Tibial artery (tissue), 4 donors: Measurements from ENCODE around the gene DHPS.
"Not testable (repeated sequence)": the region's sequence is repeated elsewhere in the genome, so short reads cannot be mapped to it uniquely, and the experiment has no call there.

Source experiments
- DNase-seq, 2 donors: peaks; one replicate each; pipeline ENCODE4 v3.0.0-alpha.2; 2019
- H3K27ac ChIP-seq, 2 donors: fragments of 200-600 bp; sonication (generic) in 1 of 2; 1 replicate in 1 of 2; 2 replicates in 1 of 2; pipeline ENCODE4 v1.5.1; 2018 to 2019; ENCODE audit warnings: mild to moderate bottlenecking in 1 of 2
- H3K27me3 ChIP-seq, 2 donors: fragments of 200-600 bp; sonication (generic) in 1 of 2; one replicate each; pipeline versions ENCODE4 v1.5.1 to v1.6.0; 2016 to 2019
- H3K36me3 ChIP-seq, 3 donors: fragments of 200-600 bp; sonication (generic) in 2 of 3; one replicate each; pipeline ENCODE4 v1.5.1; 2016 to 2019; ENCODE audit warnings: mild to moderate bottlenecking in 2 of 3
- H3K4me1 ChIP-seq, 4 donors: fragments of 200-600 bp; sonication (generic) in 2 of 4; 1 replicate in 3 of 4; 2 replicates in 1 of 4; pipeline ENCODE4 v1.5.1; 2016 to 2019
- H3K4me3 ChIP-seq, 2 donors: fragments of 200-600 bp; sonication (generic) in 1 of 2; 1 replicate in 1 of 2; 2 replicates in 1 of 2; pipeline ENCODE4 v1.5.1; 2018 to 2019; ENCODE audit warnings: mild to moderate bottlenecking in 2 of 2
- H3K9me3 ChIP-seq, 3 donors: fragments of 200-600 bp; sonication (generic) in 1 of 3; one replicate each; pipeline ENCODE4 v1.5.1; 2016 to 2019
- CTCF ChIP-seq, 2 experiments: fragments of 200-600 bp in 1 of 2; fragments of 450-650 bp in 1 of 2; IDR thresholded peaks; one replicate each; pipeline ENCODE4 v1.5.1; 2017 to 2019; ENCODE audit warnings: antibody characterized with exemption in 2 of 2, mild to moderate bottlenecking in 1 of 2, moderate library complexity in 1 of 2
- intact Hi-C: fragments of 100-400 bp; cut with DNase I; formaldehyde crosslinking; loops from one replicate; pipeline ENCODE4 v1.15.0; 2023; ENCODE audit warnings: low total_unique reads

DHPS gene

GRCh38 chr19:12681074-12681987 lies at the start of gene DHPS:
DHPS (minus strand) TSS chr19:12681880; CDS start chr19:12681766, 114 bp downstream.
- H3K4me1 ChIP-seq: peaks cover 0 to 25% (median 6%) of the 10 kb centered on the region in 4 donors
- no peaks in the 10 kb centered on the region for H3K9me3 ChIP-seq
- H3K27me3 ChIP-seq: no peaks in the 10 kb centered on the region
- peak; percentile 94 to 96 for DNase-seq
- peak within 1 kb of the TSS; percentile 81 to 85 for H3K4me3 ChIP-seq
- H3K36me3 ChIP-seq: peaks cover 31 to 39% (median 32%) of the 10 kb centered on the region in 3 donors
- intact Hi-C loops: loop anchor here (2.0 kb wide), 1 partner anchor 53 kb away; the partner anchor contains the start of gene TRIR
- peak within 1 kb of the TSS; percentile 92 to 94 for H3K27ac ChIP-seq
- no peak for TF ChIP-seq CTCF (IDR thresholded peaks at IDR 0.05)

DNA sequence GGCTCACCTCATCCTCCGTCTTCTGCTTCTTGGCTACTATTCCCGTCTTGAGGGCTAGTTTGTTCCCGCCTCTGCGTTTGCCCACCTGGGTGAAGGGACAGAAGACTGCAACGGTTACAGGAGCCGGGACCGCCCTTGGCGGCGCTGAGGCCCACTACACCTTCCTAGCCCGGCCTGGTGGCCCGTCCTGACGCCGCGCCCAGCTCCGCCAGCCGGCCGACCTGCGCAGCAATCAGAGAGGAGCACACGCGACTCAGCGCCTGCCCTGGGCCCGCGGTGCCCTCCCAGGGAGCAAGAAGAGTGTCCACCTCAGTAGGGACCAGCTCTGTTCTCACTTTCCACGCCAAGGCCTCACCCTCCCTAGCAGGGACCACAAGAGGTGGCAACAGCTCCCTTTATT lies 49.7 kb upstream of the DHPS start:
- intact Hi-C loops: no loop called here
- Histone ChIP-seq H3K4me1 (peaks cover 5 to 36% (median 26%) of the 10 kb centered on the region in 4 donors), H3K9me3 (no peaks in the 10 kb centered on the region), H3K36me3 (peaks cover 18 to 51% (median 36%) of the 10 kb centered on the region in 3 donors), H3K27me3 (no peaks in the 10 kb centered on the region), H3K27ac (no peak overlapping the region), H3K4me3 (no peak overlapping the region)
- DNase-seq: no peak
- no peak for TF ChIP-seq CTCF (IDR thresholded peaks at IDR 0.05)

DNA sequence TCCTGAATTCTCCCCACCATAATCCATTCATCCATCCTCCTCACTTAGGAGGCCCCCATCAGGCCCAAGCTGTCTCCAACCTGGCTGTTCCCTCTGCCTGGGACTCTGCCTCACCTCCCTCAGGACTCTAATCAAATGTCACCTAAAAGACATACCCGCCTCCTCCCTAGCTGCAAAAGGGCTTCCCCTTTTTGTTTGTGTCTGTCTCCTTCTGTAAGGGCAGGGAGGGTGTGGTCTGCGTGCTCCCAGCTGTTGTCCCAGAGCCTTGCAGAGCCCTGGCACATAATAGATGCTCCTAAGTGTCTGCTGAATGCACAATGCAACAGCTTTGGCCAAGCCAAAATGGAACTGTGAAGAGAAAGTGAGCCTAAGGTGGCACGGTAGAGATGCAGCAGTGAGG lies 48.4 kb upstream of the DHPS start:
- no peaks in the 10 kb centered on the region for H3K9me3 ChIP-seq
- H3K4me3 ChIP-seq: no peak overlapping the region
- peaks cover 5 to 29% (median 23%) of the 10 kb centered on the region in 4 donors for H3K4me1 ChIP-seq
- DNase-seq: no peak
- TF ChIP-seq CTCF (IDR thresholded peaks at IDR 0.05): no peak
- H3K36me3 ChIP-seq: peaks cover 18 to 54% (median 36%) of the 10 kb centered on the region in 3 donors
- H3K27me3 ChIP-seq: no peaks in the 10 kb centered on the region
- intact Hi-C loops: no loop called here
- no peak overlapping the region for H3K27ac ChIP-seq

- Histone ChIP-seq H3K27me3 (no peaks in the 10 kb centered on the region), H3K36me3 (peaks cover 18 to 54% (median 36%) of the 10 kb centered on the region in 3 donors), H3K4me1 (peaks cover under 1 to 29% (median 24%) of the 10 kb centered on the region in 4 donors), H3K27ac (no peak overlapping the region), H3K4me3 (no peak overlapping the region), H3K9me3 (no peaks in the 10 kb centered on the region)
- no peak for DNase-seq
- intact Hi-C loops: no loop called here
- TF ChIP-seq CTCF (IDR thresholded peaks at IDR 0.05): no peak
Observed at GRCh38 chr19:12727745-12728433, 46.2 kb upstream of the DHPS start.

GRCh38 chr19:12726988-12727316 lies 45.3 kb upstream of the DHPS start:
- no peak overlapping the region for H3K27ac ChIP-seq
- no peak for TF ChIP-seq CTCF (IDR thresholded peaks at IDR 0.05)
- peaks cover 18 to 54% (median 36%) of the 10 kb centered on the region in 3 donors for H3K36me3 ChIP-seq
- H3K4me1 ChIP-seq: peaks cover 0 to 21% (median 16%) of the 10 kb centered on the region in 4 donors
- H3K4me3 ChIP-seq: no peak overlapping the region
- H3K27me3 ChIP-seq: no peaks in the 10 kb centered on the region
- intact Hi-C loops: no loop called here
- H3K9me3 ChIP-seq: no peaks in the 10 kb centered on the region
- no peak for DNase-seq

GRCh38 chr19:12725612-12726011 lies 43.9 kb upstream of the DHPS start:
- DNase-seq, intact Hi-C loops, H3K4me3 ChIP-seq, H3K27me3 ChIP-seq, H3K9me3 ChIP-seq, H3K27ac ChIP-seq: not testable (repeated sequence)
- H3K36me3 ChIP-seq: peaks cover 16 to 42% (median 27%) of the 10 kb centered on the region in 3 donors
- peaks cover 0 to 25% (median 21%) of the 10 kb centered on the region in 4 donors for H3K4me1 ChIP-seq
